HG03571 (cell line): ENCODE results near the gene ENC1.

Source experiments
- ATAC-seq: cut with Tn5 transposase; IDR thresholded peaks from one replicate; pipeline ENCODE4 v1.9.1; 2021; ENCODE audit not compliant: unreplicated experiment

ENC1 gene

GRCh38 chr5:74632947-74633356 lies 7.6 kb downstream of the ENC1 start:
- no peak for ATAC-seq

GRCh38 chr5:74631081-74631953 lies 9.2 kb downstream of the ENC1 start:
- peak; percentile 94 for ATAC-seq

- no peak for ATAC-seq
Observed at GRCh38 chr5:74630453-74631066, 10.0 kb downstream of the ENC1 start.

- ATAC-seq: no peak
Observed at GRCh38 chr5:74629326-74629725, 11.2 kb downstream of the ENC1 start.

GRCh38 chr5:74628359-74628758 lies 12.2 kb downstream of the ENC1 start:
- ATAC-seq: no peak

- no peak for ATAC-seq
Observed at GRCh38 chr5:74627646-74628279, 12.8 kb downstream of the ENC1 start.

- no peak for ATAC-seq
Observed at GRCh38 chr5:74626386-74627222, 13.9 kb downstream of the ENC1 start.

GRCh38 chr5:74625742-74626241 lies 14.7 kb downstream of the ENC1 start:
- ATAC-seq: no peak

- ATAC-seq: no peak
Observed at GRCh38 chr5:74624931-74625505, 15.5 kb downstream of the ENC1 start.

GRCh38 chr5:74624501-74624900 lies 16.0 kb downstream of the ENC1 start:
- no peak for ATAC-seq

GRCh38 chr5:74623748-74624408 lies 16.6 kb downstream of the ENC1 start:
- ATAC-seq: no peak

- no peak for ATAC-seq
Observed at GRCh38 chr5:74623006-74623611, 17.4 kb downstream of the ENC1 start.

GRCh38 chr5:74622122-74622521 lies 18.4 kb downstream of the ENC1 start:
- ATAC-seq: no peak

GRCh38 chr5:74621492-74621891 lies 19.0 kb downstream of the ENC1 start:
- ATAC-seq: no peak

GRCh38 chr5:74619308-74619707 lies 21.2 kb downstream of the ENC1 start:
- ATAC-seq: no peak

GRCh38 chr5:74618106-74618505 lies 22.4 kb downstream of the ENC1 start:
- ATAC-seq: no peak

GRCh38 chr5:74617202-74617601 lies 23.3 kb downstream of the ENC1 start:
- no peak for ATAC-seq

- no peak for ATAC-seq
Observed at GRCh38 chr5:74616236-74617146, 24.0 kb downstream of the ENC1 start.

- ATAC-seq: no peak
Observed at GRCh38 chr5:74613283-74613682, 27.2 kb downstream of the ENC1 start.
